Endothelial cell of umbilical vein (primary cell): Measurements from ENCODE around the gene PLCH1.

Experiments
- EZH2 ChIP-seq: IDR thresholded peaks from 2 replicates; pipeline ENCODE4 v1.6.1; 2012; ENCODE audit warnings: borderline replicate concordance, low read depth, mild to moderate bottlenecking, moderate library complexity, low read length, inconsistent platforms; ENCODE audit not compliant: severe bottlenecking
- MYC ChIP-seq: IDR thresholded peaks from one replicate; pipeline ENCODE4 v1.6.1; 2011; ENCODE audit warnings: mild to moderate bottlenecking, low read depth, low read length
- POLR2A ChIP-seq: IDR thresholded peaks from 2 replicates; pipeline ENCODE4 v1.6.1; 2012; ENCODE audit warnings: low read depth, mild to moderate bottlenecking, control low read depth, low read length
- POLR2AphosphoS5 ChIP-seq: IDR thresholded peaks from 2 replicates; pipeline ENCODE4 v1.6.1; 2012; ENCODE audit warnings: low read depth, mild to moderate bottlenecking, control low read depth, low read length, moderate library complexity; ENCODE audit not compliant: insufficient read depth
- TF ChIP-seq, protein P1 (sequence below), 2 donors: IDR thresholded peaks; 1 replicate in 1 of 2; 2 replicates in 1 of 2; pipeline ENCODE4 v1.5.1; 2011; ENCODE audit warnings: low read length in 2 of 2, mild to moderate bottlenecking in 2 of 2, moderate library complexity in 2 of 2, control low read depth in 1 of 2, inconsistent platforms in 1 of 2, low read depth in 1 of 2; ENCODE audit not compliant: insufficient read depth in 1 of 2; ENCODE audit errors: extremely low read depth in 1 of 2
- TF ChIP-seq, protein P2 (sequence below): IDR thresholded peaks from 2 replicates; pipeline ENCODE4 v1.6.1; 2011; ENCODE audit not compliant: insufficient read depth, insufficient read length

DNA sequence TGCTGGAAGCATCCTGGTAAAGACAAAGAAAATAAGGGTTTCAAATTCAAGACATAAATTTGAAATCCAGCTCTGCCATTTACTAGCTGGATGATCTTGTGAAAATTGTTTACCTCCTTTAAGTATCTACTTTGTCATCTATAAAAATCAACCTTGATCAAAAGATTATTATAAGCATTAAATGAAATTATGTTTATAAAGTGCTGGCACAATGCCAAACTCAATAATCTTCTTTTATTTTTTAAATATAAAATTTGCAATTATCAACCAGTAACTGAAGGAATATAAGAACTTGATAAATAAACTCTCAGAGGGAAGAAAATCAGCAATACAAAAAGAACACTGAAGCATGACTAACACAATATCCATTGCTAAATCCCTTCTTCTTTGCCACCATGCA, 35.4 kb upstream of the PLCH1 start:
- TF ChIP-seq EZH2 (no peak), POLR2A (no peak), POLR2AphosphoS5 (no peak), MYC (no peak)
- TF ChIP-seq, protein P1, sequence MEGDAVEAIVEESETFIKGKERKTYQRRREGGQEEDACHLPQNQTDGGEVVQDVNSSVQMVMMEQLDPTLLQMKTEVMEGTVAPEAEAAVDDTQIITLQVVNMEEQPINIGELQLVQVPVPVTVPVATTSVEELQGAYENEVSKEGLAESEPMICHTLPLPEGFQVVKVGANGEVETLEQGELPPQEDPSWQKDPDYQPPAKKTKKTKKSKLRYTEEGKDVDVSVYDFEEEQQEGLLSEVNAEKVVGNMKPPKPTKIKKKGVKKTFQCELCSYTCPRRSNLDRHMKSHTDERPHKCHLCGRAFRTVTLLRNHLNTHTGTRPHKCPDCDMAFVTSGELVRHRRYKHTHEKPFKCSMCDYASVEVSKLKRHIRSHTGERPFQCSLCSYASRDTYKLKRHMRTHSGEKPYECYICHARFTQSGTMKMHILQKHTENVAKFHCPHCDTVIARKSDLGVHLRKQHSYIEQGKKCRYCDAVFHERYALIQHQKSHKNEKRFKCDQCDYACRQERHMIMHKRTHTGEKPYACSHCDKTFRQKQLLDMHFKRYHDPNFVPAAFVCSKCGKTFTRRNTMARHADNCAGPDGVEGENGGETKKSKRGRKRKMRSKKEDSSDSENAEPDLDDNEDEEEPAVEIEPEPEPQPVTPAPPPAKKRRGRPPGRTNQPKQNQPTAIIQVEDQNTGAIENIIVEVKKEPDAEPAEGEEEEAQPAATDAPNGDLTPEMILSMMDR (IDR thresholded peaks at IDR 0.05; ENCODE audit: extremely low read depth in 1 of 2, insufficient read depth in 1 of 2, low read depth in 1 of 2, low read length in 2 of 2): no peak
- TF ChIP-seq, protein P2, sequence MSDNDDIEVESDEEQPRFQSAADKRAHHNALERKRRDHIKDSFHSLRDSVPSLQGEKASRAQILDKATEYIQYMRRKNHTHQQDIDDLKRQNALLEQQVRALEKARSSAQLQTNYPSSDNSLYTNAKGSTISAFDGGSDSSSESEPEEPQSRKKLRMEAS: no peak
